Aortic smooth muscle cell (primary cell): ENCODE results near the gene ETV3. TPM values are rescaled to one million over a fixed set of nuclear protein-coding genes. Genes with fewer than 3 reads are reported as not detected.

ENCODE experiments used
- total RNA-seq: library from RNA; depleted of rRNA; stranded (reverse); fragments of >200 nt; gene quantifications from 2 replicates; pipeline ENCODE4 v1.2.3, GENCODE V29; 2014

Gene ETV3
- total RNA-seq: 13.8 and 14.9 TPM in 2 replicates

DNA sequence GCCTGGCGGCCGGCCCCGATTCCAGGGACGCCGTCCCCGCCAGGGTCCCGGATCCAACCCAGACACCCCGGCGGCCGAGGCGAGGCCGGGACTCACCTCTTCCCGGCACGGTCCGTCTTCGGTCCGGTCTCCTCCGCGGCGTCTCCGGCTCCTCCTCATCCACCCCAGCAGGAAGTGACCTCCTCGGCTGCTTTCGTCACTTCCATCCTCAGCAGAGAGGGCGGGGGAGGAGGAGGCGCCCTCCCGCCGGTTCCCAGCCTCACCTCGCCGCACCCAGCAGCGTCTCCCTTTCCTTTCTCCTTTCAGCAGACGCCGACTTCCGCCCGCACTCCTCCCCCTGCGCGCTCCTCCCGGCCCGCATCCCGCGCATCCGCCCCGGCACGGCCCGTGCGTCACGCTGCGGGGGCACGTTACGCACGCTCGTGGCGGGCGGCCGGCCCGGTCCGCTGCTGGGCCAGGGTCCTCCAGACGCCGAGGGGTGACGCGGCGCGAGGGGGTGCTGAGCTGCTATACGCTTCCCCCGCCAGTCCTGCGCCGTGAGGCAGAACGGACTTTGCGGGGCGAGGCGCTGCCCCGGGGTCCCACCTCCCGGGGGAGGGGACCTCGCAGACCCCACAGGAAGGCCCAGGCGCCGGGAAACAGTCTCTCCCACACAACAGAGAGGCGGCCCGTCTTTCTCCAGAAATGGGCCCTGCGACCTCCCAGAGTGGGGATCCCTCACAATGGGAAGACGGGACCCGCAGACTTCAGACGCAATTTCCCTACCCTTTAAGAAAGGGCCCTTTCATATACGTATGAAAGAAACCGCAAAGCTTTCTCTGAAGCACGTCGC lies at the start of gene ETV3:
ETV3 (minus strand) TSS at position 176 of the 832 bp plus-strand sequence. CDS start 2,043 bp downstream, outside the sequence.

GRCh38 chr1:157099633-157100009 lies 38.6 kb downstream of the ETV3 start, which contains the start of gene ETV3L:
Gene ETV3L (minus strand): TSS chr1:157099808. CDS start chr1:157099523, 285 bp downstream.

Other genes with a start within 250 kb of the ETV3 start
- 7.8 and 15.9 TPM in 2 replicates for gene PEAR1, start 244.7 kb downstream of the ETV3 start, total RNA-seq
- 0.13 and 0.75 TPM in 2 replicates for gene LRRC71, start 217.8 kb downstream of the ETV3 start, total RNA-seq
- 30.0 and 34.9 TPM in 2 replicates for gene ARHGEF11, start 92.7 kb downstream of the ETV3 start, total RNA-seq
- gene ETV3L, start 38.6 kb downstream of the ETV3 start, total RNA-seq: not detected in 2 replicates